CD14-positive monocyte (primary cell): ENCODE data around the gene VSIG10L2. TPM values are rescaled to one million over a fixed set of nuclear protein-coding genes. Genes with fewer than 3 reads are reported as not detected.

Experiments used
- DNase-seq, 3 donors: peaks; one replicate each; pipeline ENCODE4 v3.0.0-alpha.2; 2011 to 2022
- H2AFZ ChIP-seq: 2 replicates; pipeline ENCODE4 v1.6.0; 2012; ENCODE audit warnings: mild to moderate bottlenecking, low read depth, low read length, inconsistent platforms; ENCODE audit not compliant: insufficient read depth, poor library complexity, severe bottlenecking
- H3K27ac ChIP-seq, 2 donors: 1 replicate in 1 of 2; 2 replicates in 1 of 2; pipeline ENCODE4 v1.5.1; 2012 to 2013; ENCODE audit warnings: low read length in 2 of 2, control low read depth in 1 of 2, inconsistent platforms in 1 of 2, low read depth in 1 of 2, mild to moderate bottlenecking in 1 of 2
- H3K27me3 ChIP-seq, 2 donors: one replicate each; pipeline versions ENCODE4 v1.6.0 to v1.6.1; 2011 to 2013; ENCODE audit warnings: low read length in 2 of 2; ENCODE audit not compliant: control insufficient read depth in 2 of 2, insufficient read depth in 2 of 2
- H3K36me3 ChIP-seq, 2 donors: replicated peaks in 1 of 2; 1 replicate in 1 of 2; 2 replicates in 1 of 2; pipeline versions ENCODE4 v1.5.1 to v1.6.1; 2012 to 2013; ENCODE audit warnings: low read length in 2 of 2, control low read depth in 1 of 2, inconsistent platforms in 1 of 2, mild to moderate bottlenecking in 1 of 2; ENCODE audit not compliant: insufficient read depth in 2 of 2, control insufficient read depth in 1 of 2
- H3K4me1 ChIP-seq, 2 donors: 1 replicate in 1 of 2; 2 replicates in 1 of 2; pipeline versions ENCODE4 v1.5.1 to v1.6.1; 2012 to 2013; ENCODE audit warnings: low read length in 2 of 2, control low read depth in 1 of 2, inconsistent platforms in 1 of 2, mild to moderate bottlenecking in 1 of 2, moderate library complexity in 1 of 2; ENCODE audit not compliant: insufficient read depth in 2 of 2, control insufficient read depth in 1 of 2
- H3K4me2 ChIP-seq: replicated peaks from 2 replicates; pipeline ENCODE3; 2012; ENCODE audit warnings: low read length, moderate library complexity, mild to moderate bottlenecking; ENCODE audit not compliant: poor library complexity, severe bottlenecking; ENCODE audit errors: extremely low read depth
- H3K4me3 ChIP-seq, 3 experiments: fragments of 200-600 bp in 1 of 3; sonication (generic) in 1 of 3; replicated peaks in 1 of 3; 1 replicate in 2 of 3; 2 replicates in 1 of 3; pipeline ENCODE4 v1.5.1; 2011 to 2013; ENCODE audit warnings: low read length in 3 of 3, mild to moderate bottlenecking in 3 of 3, control low read depth in 2 of 3, low read depth in 2 of 3, inconsistent platforms in 1 of 3, moderate library complexity in 1 of 3
- H3K79me2 ChIP-seq: 2 replicates; pipeline ENCODE4 v1.6.0; 2012; ENCODE audit warnings: mild to moderate bottlenecking, control low read depth, inconsistent platforms, low read length, moderate library complexity; ENCODE audit not compliant: insufficient read depth
- H3K9ac ChIP-seq: 2 replicates; pipeline ENCODE4 v1.6.0; 2017; ENCODE audit warnings: low read length, mild to moderate bottlenecking; ENCODE audit not compliant: insufficient read depth, poor library complexity, severe bottlenecking
- H3K9me3 ChIP-seq, 2 donors: replicated peaks in 1 of 2; 1 replicate in 1 of 2; 2 replicates in 1 of 2; pipeline versions ENCODE4 v1.5.1 to v1.6.1; 2012 to 2013; ENCODE audit warnings: low read length in 2 of 2, control low read depth in 1 of 2; ENCODE audit not compliant: control insufficient read depth in 1 of 2, insufficient read depth in 1 of 2
- H4K20me1 ChIP-seq: 2 replicates; pipeline ENCODE4 v1.6.0; 2012; ENCODE audit warnings: mild to moderate bottlenecking, low read length, control low read depth, moderate library complexity; ENCODE audit not compliant: insufficient read depth
- H3K27ac Mint-ChIP-seq, 7 donors: one replicate each; pipeline ENCODE4 v1.8.0; 2020; ENCODE audit warnings: mild to moderate bottlenecking in 7 of 7, mixed read lengths in 7 of 7, moderate library complexity in 6 of 7, inconsistent platforms in 2 of 7
- H3K27me3 Mint-ChIP-seq, 3 donors: one replicate each; pipeline ENCODE4 v1.8.0; 2021 to 2022; ENCODE audit warnings: low read depth in 3 of 3, mild to moderate bottlenecking in 3 of 3, mixed read lengths in 3 of 3, moderate library complexity in 3 of 3, inconsistent platforms in 1 of 3
- H3K36me3 Mint-ChIP-seq, 2 donors: one replicate each; pipeline ENCODE4 v1.8.0; 2020; ENCODE audit warnings: mixed read lengths in 2 of 2, inconsistent platforms in 1 of 2, mild to moderate bottlenecking in 1 of 2
- H3K4me1 Mint-ChIP-seq: one replicate; pipeline ENCODE4 v1.8.0; 2020; ENCODE audit warnings: mild to moderate bottlenecking, mixed read lengths
- H3K4me3 Mint-ChIP-seq, 2 donors: one replicate each; pipeline ENCODE4 v1.8.0; 2020; ENCODE audit warnings: mild to moderate bottlenecking in 2 of 2, mixed read lengths in 2 of 2, moderate library complexity in 1 of 2
- H3K9me3 Mint-ChIP-seq, 7 donors: one replicate each; pipeline ENCODE4 v1.8.0; 2020 to 2022; ENCODE audit warnings: mixed read lengths in 7 of 7, mild to moderate bottlenecking in 6 of 7, moderate library complexity in 6 of 7, inconsistent platforms in 2 of 7
- WGBS: methylation state at CpG from one replicate; pipeline ENCODE4 v1.1.5; 2013; ENCODE audit warnings: missing lambda C conversion rate; ENCODE audit not compliant: insufficient coverage; 5-methylcytosine and 5-hydroxymethylcytosine counted together
- intact Hi-C, 2 donors: fragments of 100-400 bp; cut with micrococcal nuclease; formaldehyde crosslinking; loops; one replicate each; pipeline versions ENCODE4 v1.15.0 to v1.15.1; 2023
- polyA plus RNA-seq, 3 donors: library from polyadenylated mRNA; depleted of rRNA in 1 of 3; unstranded in 2 of 3; stranded (reverse) in 1 of 3; fragments of 300-500 nt in 2 of 3; fragments of >200 nt in 1 of 3; fragmentation: Illumina TruSeq in 2 of 3; gene quantifications; 1 replicate in 2 of 3; 2 replicates in 1 of 3; pipeline ENCODE4 v1.2.3, GENCODE V29; 2012 to 2021
- TF ChIP-seq, protein P1 (sequence below): fragments of 200-600 bp; IDR thresholded peaks from one replicate; pipeline ENCODE4 v1.8.0; 2022; ENCODE audit warnings: antibody characterized with exemption, mild to moderate bottlenecking

Gene VSIG10L2
- polyA plus RNA-seq, 3 donors: not detected

DNA sequence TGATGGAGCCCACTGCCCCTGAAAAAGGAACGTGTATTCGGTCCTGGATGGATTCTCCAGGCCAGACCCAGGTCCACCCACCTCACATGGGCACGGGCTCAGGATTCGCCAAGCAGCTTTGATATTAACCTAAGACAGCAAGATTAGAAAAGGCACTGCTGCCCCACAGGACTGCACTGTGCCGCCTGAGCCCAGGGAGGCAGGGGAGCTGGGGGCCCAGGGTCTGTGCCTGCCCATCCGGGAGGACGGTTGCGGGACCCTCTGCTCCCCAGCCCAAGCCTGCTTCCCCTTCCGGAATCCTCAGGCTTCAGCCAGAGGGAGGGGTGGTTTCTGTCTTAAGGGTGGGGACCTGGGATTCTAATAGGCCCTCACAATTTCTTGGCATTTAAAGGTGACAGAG is 13.5 kb upstream of the VSIG10L2 start:
- no peaks in the 10 kb centered on the region for H4K20me1 ChIP-seq
- H3K4me3 Mint-ChIP-seq: no peak overlapping the region
- WGBS: 82% methylated on average over 8 of the region's 9 CpGs
- TF ChIP-seq, protein P1, sequence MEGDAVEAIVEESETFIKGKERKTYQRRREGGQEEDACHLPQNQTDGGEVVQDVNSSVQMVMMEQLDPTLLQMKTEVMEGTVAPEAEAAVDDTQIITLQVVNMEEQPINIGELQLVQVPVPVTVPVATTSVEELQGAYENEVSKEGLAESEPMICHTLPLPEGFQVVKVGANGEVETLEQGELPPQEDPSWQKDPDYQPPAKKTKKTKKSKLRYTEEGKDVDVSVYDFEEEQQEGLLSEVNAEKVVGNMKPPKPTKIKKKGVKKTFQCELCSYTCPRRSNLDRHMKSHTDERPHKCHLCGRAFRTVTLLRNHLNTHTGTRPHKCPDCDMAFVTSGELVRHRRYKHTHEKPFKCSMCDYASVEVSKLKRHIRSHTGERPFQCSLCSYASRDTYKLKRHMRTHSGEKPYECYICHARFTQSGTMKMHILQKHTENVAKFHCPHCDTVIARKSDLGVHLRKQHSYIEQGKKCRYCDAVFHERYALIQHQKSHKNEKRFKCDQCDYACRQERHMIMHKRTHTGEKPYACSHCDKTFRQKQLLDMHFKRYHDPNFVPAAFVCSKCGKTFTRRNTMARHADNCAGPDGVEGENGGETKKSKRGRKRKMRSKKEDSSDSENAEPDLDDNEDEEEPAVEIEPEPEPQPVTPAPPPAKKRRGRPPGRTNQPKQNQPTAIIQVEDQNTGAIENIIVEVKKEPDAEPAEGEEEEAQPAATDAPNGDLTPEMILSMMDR: no peak
- H2AFZ ChIP-seq: no peak overlapping the region
- H3K27me3 Mint-ChIP-seq: peaks cover 1 to 3% (median 2%) of the 10 kb centered on the region in 3 donors
- H3K9me3 ChIP-seq: no peaks in the 10 kb centered on the region
- peaks cover 0 to 2% (median 0%) of the 10 kb centered on the region in 7 donors for H3K9me3 Mint-ChIP-seq
- H3K36me3 ChIP-seq: no peaks in the 10 kb centered on the region
- H3K27ac ChIP-seq: no peak overlapping the region
- H3K9ac ChIP-seq: no peak overlapping the region
- H3K4me3 ChIP-seq: no peak overlapping the region
- peaks cover 9 to 10% of the 10 kb centered on the region in 2 donors for H3K4me1 ChIP-seq
- peaks cover 12% of the 10 kb centered on the region for H3K4me1 Mint-ChIP-seq
- DNase-seq: no peak
- no peaks in the 10 kb centered on the region for H3K36me3 Mint-ChIP-seq
- no peaks in the 10 kb centered on the region for H3K27me3 ChIP-seq
- intact Hi-C loops: no loop called here
- no peaks in the 10 kb centered on the region for H3K79me2 ChIP-seq
- no peak overlapping the region for H3K27ac Mint-ChIP-seq
- no peak overlapping the region for H3K4me2 ChIP-seq

DNA sequence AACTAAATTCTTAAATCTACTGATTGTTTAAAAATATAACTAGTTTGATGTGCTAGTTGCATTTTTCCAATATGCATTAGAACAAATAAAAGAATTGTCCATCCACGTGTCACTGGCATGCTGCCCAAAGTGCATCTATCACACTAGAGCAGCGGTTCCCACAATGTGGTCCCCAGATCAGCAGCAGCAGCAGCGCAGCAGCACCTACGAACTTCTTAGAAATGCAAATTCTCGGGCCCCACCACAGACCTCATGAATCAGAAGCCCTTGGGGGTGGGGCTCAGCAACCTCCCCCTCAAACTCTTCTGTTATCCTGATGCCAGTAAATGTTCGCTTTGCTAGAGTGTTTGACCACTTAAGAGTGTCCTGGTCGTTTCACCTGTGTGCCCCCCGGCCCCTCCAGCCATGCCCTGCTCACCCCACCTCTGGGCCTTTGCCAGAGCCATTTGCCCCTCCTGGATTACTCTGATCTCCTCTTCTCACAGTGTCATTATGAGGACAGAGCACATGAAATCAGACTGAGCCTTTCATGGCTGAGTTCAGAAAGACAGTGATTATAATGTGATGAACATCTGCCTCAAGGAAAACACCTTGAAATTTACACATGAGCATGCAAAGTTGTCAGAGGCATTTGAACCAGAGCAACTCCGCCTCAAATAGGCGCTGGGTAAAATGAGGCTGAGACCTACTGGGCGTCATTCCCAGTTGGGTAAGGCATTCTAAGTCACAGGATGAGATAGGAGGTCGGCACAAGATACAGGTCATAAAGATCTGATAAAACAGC is 12.6 kb upstream of the VSIG10L2 start:
- Mint-ChIP-seq H3K4me3 (no peak overlapping the region), H3K4me1 (peaks cover 12% of the 10 kb centered on the region), H3K27ac (peak overlapping the region in 1 of 7 donors; percentile 12), H3K36me3 (no peaks in the 10 kb centered on the region), H3K27me3 (peaks cover 1 to 3% (median 2%) of the 10 kb centered on the region in 3 donors), H3K9me3 (peaks cover 0 to 2% (median 0%) of the 10 kb centered on the region in 7 donors)
- no peaks in the 10 kb centered on the region for H4K20me1 ChIP-seq
- no peak overlapping the region for H2AFZ ChIP-seq
- no peaks in the 10 kb centered on the region for H3K79me2 ChIP-seq
- no peaks in the 10 kb centered on the region for H3K27me3 ChIP-seq
- DNase-seq: no peak
- H3K9me3 ChIP-seq: no peaks in the 10 kb centered on the region
- no peaks in the 10 kb centered on the region for H3K36me3 ChIP-seq
- intact Hi-C loops: no loop called here
- 84% methylated on average over 11 of the region's 12 CpGs for WGBS
- TF ChIP-seq, protein P1: no peak
- no peak overlapping the region for H3K4me2 ChIP-seq
- H3K9ac ChIP-seq: no peak overlapping the region
- no peak overlapping the region for H3K27ac ChIP-seq
- no peak overlapping the region for H3K4me3 ChIP-seq
- peaks cover 9 to 10% of the 10 kb centered on the region in 2 donors for H3K4me1 ChIP-seq
